ENCODE measurements around the gene TTC24. TPM values are rescaled to one million over a fixed set of nuclear protein-coding genes. Genes with fewer than 3 reads are reported as not detected.

The TTC24 gene
- not detected in 5 replicates for total RNA-seq (2022; extraction: Qiagen RNA extraction)

DNA sequence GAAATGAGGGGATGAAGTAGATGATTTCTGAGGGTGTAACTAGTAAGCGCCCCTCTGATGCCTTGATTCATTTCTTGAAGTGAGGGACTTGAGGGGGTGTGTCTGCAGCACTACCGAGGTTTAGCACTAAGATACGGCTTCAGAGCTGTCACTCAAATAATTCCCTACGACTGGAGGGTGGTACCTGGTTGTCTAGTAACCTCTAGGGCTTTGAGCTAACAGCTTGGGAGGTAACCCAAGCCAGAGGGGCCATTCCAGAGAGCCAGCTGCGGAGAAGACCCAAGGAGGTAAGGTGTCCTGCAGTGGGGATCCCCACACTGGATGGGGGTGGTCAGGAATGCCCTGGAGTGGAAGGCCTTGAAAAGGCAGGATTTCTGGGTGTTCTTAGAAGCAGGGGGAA is at the start of gene TTC24:
TTC24 (plus strand) TSS at position 252 of the 400 bp plus-strand sequence. CDS start 1,642 bp downstream, outside the sequence.

DNA sequence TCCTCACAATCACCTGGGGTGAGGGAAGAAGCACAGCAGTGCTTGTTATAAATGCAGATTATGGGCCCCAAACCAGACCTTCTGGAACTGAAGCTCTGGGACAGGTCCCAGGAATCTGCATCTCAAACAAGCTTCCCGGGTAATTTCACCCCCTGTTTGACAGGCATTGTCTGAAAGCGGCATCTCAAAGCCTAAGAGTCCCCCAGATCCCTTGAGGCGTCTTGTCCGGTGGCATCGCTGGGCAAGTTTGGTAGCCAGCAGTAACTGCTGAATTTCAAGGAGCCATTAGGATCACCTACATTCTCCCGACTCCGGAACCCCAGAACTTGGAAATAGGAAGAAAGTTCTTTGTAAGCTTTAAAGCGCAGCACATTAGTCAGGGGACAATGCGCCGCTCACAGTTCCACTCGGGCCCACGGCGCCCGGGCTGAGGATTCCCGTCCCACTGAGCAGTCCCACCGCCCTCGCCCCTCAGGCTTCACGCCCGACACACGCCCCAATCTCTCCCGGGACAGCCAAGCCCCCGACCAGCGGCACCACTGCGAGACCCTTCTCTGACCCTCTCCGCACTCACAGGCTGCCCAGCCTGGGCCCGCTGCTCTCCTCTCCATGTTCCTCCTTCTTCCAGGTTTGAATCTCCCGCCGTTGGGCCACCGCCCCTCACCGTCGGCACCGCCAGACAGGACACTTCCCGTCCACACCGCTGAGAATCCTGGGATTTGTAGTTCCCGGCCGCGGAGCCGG is 7.4 kb upstream of the TTC24 start, which contains the start of gene IQGAP3:
IQGAP3 (minus strand) TSS at position 647 of the 744 bp plus-strand sequence; CDS start at position 611, 36 bp downstream.

DNA sequence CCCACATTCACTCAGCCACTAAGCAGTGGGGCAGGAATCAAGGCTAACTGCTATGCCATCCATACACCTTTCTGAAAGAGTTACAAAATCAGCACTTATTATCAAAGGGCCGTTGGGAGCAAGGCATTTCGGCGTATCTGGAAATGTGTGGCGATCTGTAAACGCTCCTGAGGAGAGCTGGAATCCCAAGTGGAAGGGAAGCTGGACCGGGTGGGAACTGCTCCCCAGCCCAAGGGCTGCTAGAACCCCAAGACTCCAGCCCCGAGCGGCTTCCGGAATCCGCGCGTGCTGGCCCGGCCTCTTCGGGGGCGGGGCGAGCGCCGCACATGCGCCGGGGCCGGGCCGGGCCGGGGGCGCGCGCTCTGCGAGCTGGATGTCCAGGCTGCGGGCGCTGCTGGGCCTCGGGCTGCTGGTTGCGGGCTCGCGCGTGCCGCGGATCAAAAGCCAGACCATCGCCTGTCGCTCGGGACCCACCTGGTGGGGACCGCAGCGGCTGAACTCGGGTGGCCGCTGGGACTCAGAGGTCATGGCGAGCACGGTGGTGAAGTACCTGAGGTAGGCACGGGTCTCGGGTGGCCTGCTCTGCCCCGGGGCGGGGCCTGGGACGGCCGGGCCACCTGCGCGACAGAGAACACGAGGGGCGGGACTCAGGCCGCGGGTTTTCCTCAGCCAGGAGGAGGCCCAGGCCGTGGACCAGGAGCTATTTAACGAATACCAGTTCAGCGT is 12.1 kb downstream of the TTC24 start, which contains the start of gene NAXE:
NAXE (plus strand) TSS at position 345 of the 726 bp plus-strand sequence; CDS start at position 374, 29 bp downstream.

DNA sequence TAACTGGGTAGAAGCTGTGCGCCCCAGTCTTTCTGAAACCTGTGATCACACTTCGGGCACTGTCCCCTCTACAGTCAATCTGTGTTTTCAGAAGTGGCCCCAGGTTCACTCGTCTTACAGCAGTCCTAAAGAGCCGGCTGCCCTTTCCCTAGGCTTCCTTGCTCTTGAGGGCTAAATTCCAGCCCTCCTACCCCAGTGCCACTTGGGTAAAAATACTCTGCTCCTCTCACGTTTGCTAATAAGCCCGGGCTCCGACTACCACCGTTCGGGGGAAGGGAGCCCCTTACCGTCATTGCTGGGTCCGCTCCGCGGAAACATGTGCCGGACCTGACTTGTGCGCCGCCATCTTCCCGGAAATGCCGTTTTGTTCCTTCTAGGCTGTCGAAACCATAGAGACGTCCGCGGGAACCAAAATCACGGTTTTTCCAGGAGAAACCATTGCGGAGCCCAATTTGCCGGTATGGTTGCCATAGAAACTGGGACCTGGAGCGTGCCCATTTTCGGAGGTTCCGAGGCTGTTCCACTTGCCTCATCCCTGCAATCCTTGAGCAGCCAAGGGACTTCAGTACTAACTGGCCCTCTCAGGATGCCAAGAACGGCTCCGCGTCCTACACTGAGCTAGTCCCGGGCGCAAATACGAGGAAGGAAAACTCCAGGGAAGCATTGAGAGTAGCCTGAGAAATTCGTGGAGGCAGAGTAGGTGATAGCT is 21.8 kb downstream of the TTC24 start, which contains the start of gene GPATCH4:
GPATCH4 (minus strand) TSS at position 358 of the 709 bp plus-strand sequence.

DNA sequence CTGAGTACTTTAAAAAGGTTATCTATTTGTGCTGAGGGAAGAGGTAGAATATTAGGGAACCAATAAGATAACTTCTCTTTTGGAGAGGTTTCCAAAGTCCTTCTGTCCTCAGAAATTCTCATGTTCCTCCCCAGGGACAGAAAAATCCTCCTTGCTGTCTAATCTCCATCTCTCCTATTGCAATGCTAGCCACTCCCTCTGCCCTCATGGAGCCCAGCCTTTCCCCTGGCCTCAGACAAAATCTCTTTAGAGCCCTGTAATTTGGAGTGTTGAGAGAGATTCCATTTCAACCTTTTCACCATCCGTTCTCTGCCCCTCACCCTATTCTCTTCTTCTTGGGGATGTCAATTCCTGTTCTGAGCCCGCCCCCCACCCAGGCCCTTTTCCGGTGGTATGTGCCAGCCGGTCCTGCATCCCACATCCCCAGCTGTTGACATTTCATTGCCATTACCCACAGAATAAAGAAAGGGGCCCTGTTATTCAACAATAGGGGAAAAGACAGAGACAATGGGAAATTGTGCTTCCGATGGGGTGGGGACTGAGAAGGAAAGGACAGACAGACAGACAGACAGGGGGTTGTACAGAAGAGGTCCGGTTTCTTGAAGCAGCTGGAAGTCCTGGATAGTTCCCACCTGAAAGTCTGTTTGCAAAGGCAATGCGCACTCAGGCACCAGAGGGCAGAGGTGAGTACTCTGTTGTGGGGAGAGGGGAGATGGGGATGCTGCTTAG is 39.5 kb downstream of the TTC24 start, which contains the start of gene HAPLN2:
HAPLN2 (plus strand) TSS at position 563 of the 729 bp plus-strand sequence. CDS start 4,076 bp downstream, outside the sequence.

Other genes starting within 250 kb of the TTC24 start
- gene CCT3, start 241.4 kb upstream of the TTC24 start, total RNA-seq (2022; extraction: Qiagen RNA extraction), result 364 to 420 TPM (median 388 TPM) in 5 replicates
- gene TSACC, start 241.2 kb upstream of the TTC24 start, total RNA-seq (2022; extraction: Qiagen RNA extraction), result 2.0 to 2.7 TPM (median 2.0 TPM) in 5 replicates
- not detected in 5 replicates for gene RHBG, start 210.5 kb upstream of the TTC24 start, total RNA-seq (2022; extraction: Qiagen RNA extraction)
- gene MEF2D, start 78.9 kb upstream of the TTC24 start, total RNA-seq (2022; extraction: Qiagen RNA extraction), result 24.3 to 33.5 TPM (median 30.3 TPM) in 5 replicates
- 13.7 to 19.1 TPM (median 15.6 TPM) in 5 replicates for gene IQGAP3, start 7.2 kb upstream of the TTC24 start, total RNA-seq (2022; extraction: Qiagen RNA extraction)
- 141 to 177 TPM (median 166 TPM) in 5 replicates for gene NAXE, start 12.1 kb downstream of the TTC24 start, total RNA-seq (2022; extraction: Qiagen RNA extraction)
- gene GPATCH4, start 21.8 kb downstream of the TTC24 start, total RNA-seq (2022; extraction: Qiagen RNA extraction), result 59.2 to 93.7 TPM (median 63.4 TPM) in 5 replicates
- gene HAPLN2, start 39.7 kb downstream of the TTC24 start, total RNA-seq (2022; extraction: Qiagen RNA extraction), result 0.13 to 0.29 TPM (median 0.20 TPM) in 4 of 5 replicates, not detected in the other
- gene BCAN, start 62.4 kb downstream of the TTC24 start, total RNA-seq (2022; extraction: Qiagen RNA extraction), result 0.06 to 0.15 TPM (median 0.10 TPM) in 4 of 5 replicates, not detected in the other
- 0.97 to 1.2 TPM (median 1.1 TPM) in 5 replicates for gene NES, start 97.7 kb downstream of the TTC24 start, total RNA-seq (2022; extraction: Qiagen RNA extraction)
- 7.6 to 12.4 TPM (median 7.9 TPM) in 5 replicates for gene CRABP2, start 125.9 kb downstream of the TTC24 start, total RNA-seq (2022; extraction: Qiagen RNA extraction)
- gene METTL25B, start 148.7 kb downstream of the TTC24 start, total RNA-seq (2022; extraction: Qiagen RNA extraction), result 22.7 to 25.3 TPM (median 24.5 TPM) in 5 replicates
- gene ISG20L2, start 149.0 kb downstream of the TTC24 start, total RNA-seq (2022; extraction: Qiagen RNA extraction), result 38.1 to 53.1 TPM (median 40.2 TPM) in 5 replicates
- gene MRPL24, start 161.4 kb downstream of the TTC24 start, total RNA-seq (2022; extraction: Qiagen RNA extraction), result 170 to 214 TPM (median 194 TPM) in 5 replicates
- gene HDGF, start 172.0 kb downstream of the TTC24 start, total RNA-seq (2022; extraction: Qiagen RNA extraction), result 403 to 447 TPM (median 425 TPM) in 5 replicates
- 70.1 to 77.8 TPM (median 71.0 TPM) in 5 replicates for gene PRCC, start 187.8 kb downstream of the TTC24 start, total RNA-seq (2022; extraction: Qiagen RNA extraction)
- gene SH2D2A, start 237.1 kb downstream of the TTC24 start, total RNA-seq (2022; extraction: Qiagen RNA extraction), result 2.9 to 4.2 TPM (median 3.4 TPM) in 5 replicates